ENCODE results near the gene MAEA.
"Not testable (repeated sequence)": the region's sequence is repeated elsewhere in the genome, so short reads cannot be mapped to it uniquely, and the experiment has no call there.

The MAEA gene

GRCh38 chr4:1315836-1316536 lies 26.3 kb downstream of the MAEA start:
- Mint-ChIP-seq H3K4me1 (no peaks in the 10 kb centered on the region), H3K36me3 (peaks cover 71% of the 10 kb centered on the region), H3K27ac (no peak overlapping the region), H3K4me3 (no peak overlapping the region), H3K27me3 (no peaks in the 10 kb centered on the region), H3K9me3 (peaks cover 3% of the 10 kb centered on the region)
- ATAC-seq: no peak

GRCh38 chr4:1316537-1317168 lies 27.0 kb downstream of the MAEA start:
- Mint-ChIP-seq H3K27me3 (no peaks in the 10 kb centered on the region), H3K9me3 (peaks cover 3% of the 10 kb centered on the region), H3K4me3 (no peak overlapping the region), H3K27ac (no peak overlapping the region), H3K36me3 (peaks cover 76% of the 10 kb centered on the region), H3K4me1 (no peaks in the 10 kb centered on the region)
- ATAC-seq: peak; percentile 16

DNA sequence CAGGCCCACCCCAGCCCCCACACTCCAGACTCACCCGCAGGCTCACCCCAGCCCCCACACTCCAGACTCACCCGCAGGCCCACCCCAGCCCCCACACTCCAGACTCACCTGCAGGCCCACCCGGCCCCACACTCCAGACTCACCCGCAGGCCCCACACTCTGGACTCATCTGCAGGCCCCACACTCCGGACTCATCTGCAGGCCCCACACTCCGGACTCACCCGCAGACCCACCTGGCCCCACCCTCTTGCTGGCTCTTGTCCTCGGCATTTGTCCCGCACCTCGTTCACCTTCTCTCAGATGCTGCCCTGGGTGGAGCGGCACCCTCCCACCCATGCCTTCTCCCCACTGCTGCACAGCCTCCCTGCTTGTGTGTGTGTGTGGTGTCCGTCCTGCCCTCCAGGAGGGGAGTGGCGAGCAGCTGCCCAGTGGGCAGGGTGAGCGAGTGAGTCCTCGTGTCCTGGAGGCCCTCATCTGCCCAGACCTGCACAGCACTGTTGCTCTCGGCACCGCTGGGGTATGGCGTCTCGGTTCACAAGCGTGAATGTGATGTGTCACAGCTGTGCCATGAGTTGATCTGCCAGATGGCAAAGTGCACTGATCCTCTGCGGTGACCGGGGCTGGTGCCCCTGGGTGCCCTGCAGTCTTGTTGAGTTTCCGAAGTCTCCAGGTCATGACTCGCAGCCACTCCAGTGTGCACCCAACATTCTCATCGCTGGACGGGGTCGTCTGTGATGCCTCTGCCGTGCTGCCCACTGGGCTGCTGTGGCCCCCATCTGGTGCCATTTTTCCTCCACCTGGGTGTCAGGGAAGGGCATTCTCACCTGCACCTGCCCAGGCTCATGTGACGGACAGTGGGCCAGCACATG lies 27.7 kb downstream of the MAEA start:
- Mint-ChIP-seq H3K4me3 (no peak overlapping the region), H3K4me1 (no peaks in the 10 kb centered on the region), H3K9me3 (peaks cover 3% of the 10 kb centered on the region), H3K27me3 (no peaks in the 10 kb centered on the region), H3K27ac (no peak overlapping the region), H3K36me3 (peaks cover 69% of the 10 kb centered on the region)
- ATAC-seq: no peak

DNA sequence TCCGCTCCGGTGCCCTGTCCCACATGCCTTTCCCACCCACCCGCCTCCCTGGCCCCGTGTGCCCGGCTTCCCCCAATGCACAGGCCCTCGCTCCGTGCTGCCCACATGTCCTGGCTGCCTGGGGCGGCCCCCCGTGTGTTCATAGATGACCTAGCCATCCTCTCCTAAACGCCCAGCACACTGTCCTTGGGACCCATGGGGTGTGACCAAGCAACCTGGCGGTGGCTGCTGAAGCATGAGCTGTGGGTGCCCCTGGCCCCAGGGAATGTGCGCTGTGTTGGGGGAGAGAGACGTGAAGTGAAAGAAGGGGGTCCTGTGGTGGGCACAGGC lies 28.3 kb downstream of the MAEA start:
- Mint-ChIP-seq H3K4me3 (no peak overlapping the region), H3K36me3 (peaks cover 63% of the 10 kb centered on the region), H3K9me3 (peaks cover 3% of the 10 kb centered on the region), H3K27me3 (no peaks in the 10 kb centered on the region), H3K4me1 (no peaks in the 10 kb centered on the region), H3K27ac (no peak overlapping the region)
- ATAC-seq: no peak

DNA sequence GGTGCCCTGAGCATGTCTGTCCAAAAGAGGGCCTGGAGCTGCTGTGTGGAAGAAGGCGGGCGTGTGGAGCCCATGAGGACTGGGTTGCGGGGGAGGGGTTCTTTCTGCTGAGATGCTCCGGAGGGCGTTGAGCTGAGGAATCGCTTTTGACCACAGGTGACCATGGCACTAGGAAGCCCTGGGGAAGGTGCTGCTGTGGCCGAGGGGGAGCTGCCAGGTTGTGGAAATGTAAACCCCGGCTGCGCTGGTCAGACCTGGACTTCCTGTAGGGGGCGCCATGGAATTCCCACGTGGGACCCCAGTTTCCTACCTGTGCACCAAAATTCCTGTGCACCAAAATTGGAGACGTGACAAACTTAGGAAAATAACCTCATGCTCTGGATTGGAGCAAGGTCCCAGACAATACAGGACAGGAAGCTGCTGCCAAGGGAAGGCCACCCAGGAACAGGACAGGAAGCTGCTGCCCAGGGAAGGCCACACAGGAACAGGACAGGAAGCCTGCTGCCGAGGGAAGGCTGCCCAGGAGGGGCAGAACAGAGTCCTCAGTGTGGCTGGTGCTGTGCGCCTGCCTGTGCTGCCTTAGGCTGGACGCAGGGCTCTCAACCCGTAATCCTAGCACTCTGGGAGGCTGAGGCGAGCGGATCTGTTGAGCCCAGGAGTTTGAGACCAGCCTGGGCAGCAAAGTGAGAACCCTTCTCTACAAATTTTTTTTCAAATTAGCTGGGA lies 29.0 kb downstream of the MAEA start:
- H3K27me3 Mint-ChIP-seq: no peaks in the 10 kb centered on the region
- ATAC-seq: no peak
- H3K36me3 Mint-ChIP-seq: peaks cover 56% of the 10 kb centered on the region
- peaks cover 3% of the 10 kb centered on the region for H3K9me3 Mint-ChIP-seq
- H3K4me1 Mint-ChIP-seq: no peaks in the 10 kb centered on the region
- no peak overlapping the region for H3K4me3 Mint-ChIP-seq
- H3K27ac Mint-ChIP-seq: no peak overlapping the region

DNA sequence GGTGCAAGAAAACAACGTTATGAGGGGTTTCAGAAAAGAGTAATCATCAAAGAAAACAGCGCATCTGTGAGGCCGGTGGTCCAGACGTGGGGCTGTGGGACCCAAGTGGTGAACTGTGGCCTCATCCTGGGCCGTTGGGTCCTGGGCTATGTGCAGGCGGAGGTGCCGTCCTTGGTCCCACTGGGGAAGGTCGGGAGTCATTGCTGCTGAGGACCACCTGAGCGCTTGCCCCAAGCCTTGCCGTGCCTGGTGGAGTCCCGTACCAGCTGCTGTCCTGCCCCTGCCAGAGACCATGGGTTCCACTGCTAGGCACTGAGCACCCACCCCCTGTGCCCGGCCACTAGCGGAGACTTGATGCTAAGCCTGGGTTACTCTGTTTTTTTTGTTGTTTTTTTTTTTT lies 31.8 kb downstream of the MAEA start:
- H3K27ac Mint-ChIP-seq: no peak overlapping the region
- no peak overlapping the region for H3K4me3 Mint-ChIP-seq
- peaks cover 30% of the 10 kb centered on the region for H3K36me3 Mint-ChIP-seq
- no peaks in the 10 kb centered on the region for H3K27me3 Mint-ChIP-seq
- no peak for ATAC-seq
- no peaks in the 10 kb centered on the region for H3K4me1 Mint-ChIP-seq
- no peaks in the 10 kb centered on the region for H3K9me3 Mint-ChIP-seq

GRCh38 chr4:1321946-1322650 lies 32.4 kb downstream of the MAEA start:
- H3K4me1 Mint-ChIP-seq: no peaks in the 10 kb centered on the region
- no peak for ATAC-seq
- H3K36me3 Mint-ChIP-seq: peaks cover 32% of the 10 kb centered on the region

DNA sequence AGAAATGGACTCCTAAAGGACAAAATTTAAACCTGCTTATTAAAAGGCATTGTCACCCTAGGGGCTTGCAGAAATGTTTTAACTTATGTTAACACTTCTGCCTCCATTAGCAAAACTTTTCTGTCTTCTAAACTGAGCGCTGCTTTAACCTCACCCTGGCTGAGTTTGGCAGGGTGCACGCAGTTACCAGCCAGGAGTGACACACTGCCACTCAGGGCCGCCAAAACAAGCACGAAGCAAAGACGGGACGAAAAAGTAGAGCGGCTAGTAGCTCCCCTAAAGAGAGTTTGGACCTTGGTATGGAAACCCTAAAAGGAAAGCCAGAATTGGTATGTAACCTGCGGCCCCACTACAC lies 33.6 kb downstream of the MAEA start:
- Mint-ChIP-seq H3K4me1 (no peaks in the 10 kb centered on the region), H3K27ac (no peak overlapping the region), H3K4me3 (no peak overlapping the region), H3K36me3 (peaks cover 21% of the 10 kb centered on the region), H3K27me3 (no peaks in the 10 kb centered on the region), H3K9me3 (no peaks in the 10 kb centered on the region)
- no peak for ATAC-seq

More at GRCh38 chr4:1321946-1322650, 32.4 kb downstream of the MAEA start:
- Mint-ChIP-seq H3K9me3 (no peaks in the 10 kb centered on the region), H3K4me3 (no peak overlapping the region), H3K27me3 (no peaks in the 10 kb centered on the region), H3K27ac (no peak overlapping the region)

DNA sequence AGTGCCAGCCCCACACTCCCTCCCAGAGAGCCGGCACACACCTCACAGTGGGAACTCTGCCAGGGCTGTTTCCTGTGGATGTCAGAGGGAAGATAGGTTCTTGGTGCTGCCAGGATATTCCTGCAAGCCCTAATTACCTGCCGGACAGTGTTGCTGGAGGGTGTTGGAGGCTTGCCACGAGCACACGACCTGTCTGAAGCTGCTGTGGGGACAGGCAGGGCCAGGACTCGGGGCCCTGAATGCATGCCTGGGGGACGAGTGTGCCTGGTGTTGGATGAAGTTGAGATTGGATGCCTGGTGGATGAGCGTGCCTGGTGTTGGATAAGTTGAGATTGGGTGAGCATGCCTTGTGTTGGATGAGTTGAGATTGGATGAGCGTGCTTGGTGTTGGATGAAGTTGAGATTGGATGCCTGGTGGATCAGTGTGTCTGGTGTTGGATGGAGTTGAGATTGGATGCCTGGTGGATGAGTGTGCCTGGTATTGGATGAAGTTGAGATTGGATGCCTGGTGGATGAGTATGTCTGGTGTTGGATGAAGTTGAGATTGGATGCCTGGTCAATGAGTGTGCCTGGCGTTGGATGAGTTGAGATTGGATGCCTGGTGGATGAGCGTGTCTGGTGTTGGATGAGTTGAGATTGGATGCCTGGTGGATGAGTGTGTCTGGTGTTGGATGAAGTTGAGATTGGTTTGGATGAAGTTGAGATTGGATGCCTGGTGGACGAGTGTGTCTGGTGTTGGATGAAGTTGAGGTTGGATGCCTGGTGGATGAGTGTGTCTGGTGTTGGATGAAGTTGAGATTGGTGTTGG lies 34.1 kb downstream of the MAEA start:
- H3K27me3 Mint-ChIP-seq: no peaks in the 10 kb centered on the region
- H3K36me3 Mint-ChIP-seq: peaks cover 18% of the 10 kb centered on the region
- H3K9me3 Mint-ChIP-seq: no peaks in the 10 kb centered on the region
- no peak overlapping the region for H3K4me3 Mint-ChIP-seq
- H3K27ac Mint-ChIP-seq: no peak overlapping the region
- ATAC-seq: no peak
- H3K4me1 Mint-ChIP-seq: no peaks in the 10 kb centered on the region

DNA sequence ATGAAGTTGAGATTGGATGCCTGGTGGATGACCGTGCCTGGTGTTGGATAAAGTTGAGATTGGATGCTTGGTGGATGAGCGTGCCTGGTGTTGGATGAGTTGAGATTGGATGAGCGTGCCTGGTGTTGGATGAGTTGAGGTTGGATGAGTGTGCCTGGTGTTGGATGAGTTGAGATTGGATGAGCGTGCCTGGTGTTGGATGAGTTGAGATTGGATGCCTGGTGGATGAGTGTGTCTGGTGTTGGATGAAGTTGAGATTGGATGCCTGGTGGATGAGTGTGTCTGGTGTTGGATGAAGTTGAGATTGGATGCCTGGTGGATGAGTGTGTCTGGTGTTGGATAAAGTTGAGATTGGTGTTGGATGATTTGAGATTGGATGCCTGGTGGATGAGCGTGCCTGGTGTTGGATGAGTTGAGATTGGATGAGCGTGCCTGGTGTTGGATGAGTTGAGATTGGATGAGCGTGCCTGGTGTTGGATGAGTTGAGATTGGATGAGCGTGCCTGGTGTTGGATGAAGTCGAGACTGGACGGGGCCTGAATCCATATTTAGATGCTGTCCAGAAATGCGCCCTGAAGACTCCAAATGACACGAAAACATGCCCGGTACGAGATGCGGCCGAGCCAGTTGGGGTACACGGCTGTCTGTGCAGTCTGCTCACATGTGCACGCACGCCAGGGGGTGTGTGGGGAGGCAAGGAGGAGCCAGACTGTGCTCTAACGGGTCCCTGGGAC lies 34.9 kb downstream of the MAEA start:
- H3K36me3 Mint-ChIP-seq: peaks cover 20% of the 10 kb centered on the region
- not testable (repeated sequence) for H3K4me3 Mint-ChIP-seq, H3K27me3 Mint-ChIP-seq, ATAC-seq, H3K27ac Mint-ChIP-seq, H3K4me1 Mint-ChIP-seq, H3K9me3 Mint-ChIP-seq

GRCh38 chr4:1325176-1325480 lies 35.4 kb downstream of the MAEA start:
- H3K27ac Mint-ChIP-seq: no peak overlapping the region

GRCh38 chr4:1325681-1326635 lies 36.3 kb downstream of the MAEA start:
- Mint-ChIP-seq H3K4me1 (no peaks in the 10 kb centered on the region), H3K9me3 (no peaks in the 10 kb centered on the region), H3K27ac (no peak overlapping the region), H3K4me3 (no peak overlapping the region), H3K27me3 (no peaks in the 10 kb centered on the region), H3K36me3 (peaks cover 32% of the 10 kb centered on the region)
- ATAC-seq: no peak

More at GRCh38 chr4:1325176-1325480, 35.4 kb downstream of the MAEA start:
- ATAC-seq: no peak
- H3K9me3 Mint-ChIP-seq: no peaks in the 10 kb centered on the region
- H3K36me3 Mint-ChIP-seq: peaks cover 24% of the 10 kb centered on the region
- H3K4me1 Mint-ChIP-seq: no peaks in the 10 kb centered on the region
- no peak overlapping the region for H3K4me3 Mint-ChIP-seq
- H3K27me3 Mint-ChIP-seq: no peaks in the 10 kb centered on the region
